ENCODE measurements around the gene SLC2A4. TPM values are rescaled to one million over a fixed set of nuclear protein-coding genes. Genes with fewer than 3 reads are reported as not detected.

Gene SLC2A4
- total RNA-seq, 1 donor from 2014 or later = 6.1 TPM

GRCh38 chr17:7313088-7313889 is 31.8 kb downstream of the SLC2A4 start:
- peaks cover 32% of the 10 kb centered on the region for H3K36me3 Mint-ChIP-seq (ENCODE audit: low read depth)
- peaks cover 57% of the 10 kb centered on the region for H3K4me1 Mint-ChIP-seq
- peak overlapping the region; percentile 86 for H3K27ac Mint-ChIP-seq (ENCODE audit: unreplicated experiment)
- DNase-seq (ENCODE audit: low read depth, low spot score) = no peak
- TF ChIP-seq CTCF (conservative IDR thresholded peaks at IDR 0.05) = peak; percentile 49
- peaks cover 13% of the 10 kb centered on the region for H3K27me3 Mint-ChIP-seq (ENCODE audit: low read depth)
- H3K9me3 Mint-ChIP-seq = no peaks in the 10 kb centered on the region
- peak overlapping the region; percentile 99 for H3K4me3 Mint-ChIP-seq

- H3K27ac Mint-ChIP-seq (ENCODE audit: unreplicated experiment) = peak overlapping the region; percentile 32
- H3K4me3 Mint-ChIP-seq = peak overlapping the region; percentile 99
- H3K9me3 Mint-ChIP-seq = no peaks in the 10 kb centered on the region
- no peak for TF ChIP-seq CTCF (conservative IDR thresholded peaks at IDR 0.05)
- DNase-seq (ENCODE audit: low read depth, low spot score) = no peak
- H3K36me3 Mint-ChIP-seq (ENCODE audit: low read depth) = peaks cover 29% of the 10 kb centered on the region
- peaks cover 9% of the 10 kb centered on the region for H3K27me3 Mint-ChIP-seq (ENCODE audit: low read depth)
- peaks cover 51% of the 10 kb centered on the region for H3K4me1 Mint-ChIP-seq
Observed at GRCh38 chr17:7313890-7314718, 32.6 kb downstream of the SLC2A4 start.

DNA sequence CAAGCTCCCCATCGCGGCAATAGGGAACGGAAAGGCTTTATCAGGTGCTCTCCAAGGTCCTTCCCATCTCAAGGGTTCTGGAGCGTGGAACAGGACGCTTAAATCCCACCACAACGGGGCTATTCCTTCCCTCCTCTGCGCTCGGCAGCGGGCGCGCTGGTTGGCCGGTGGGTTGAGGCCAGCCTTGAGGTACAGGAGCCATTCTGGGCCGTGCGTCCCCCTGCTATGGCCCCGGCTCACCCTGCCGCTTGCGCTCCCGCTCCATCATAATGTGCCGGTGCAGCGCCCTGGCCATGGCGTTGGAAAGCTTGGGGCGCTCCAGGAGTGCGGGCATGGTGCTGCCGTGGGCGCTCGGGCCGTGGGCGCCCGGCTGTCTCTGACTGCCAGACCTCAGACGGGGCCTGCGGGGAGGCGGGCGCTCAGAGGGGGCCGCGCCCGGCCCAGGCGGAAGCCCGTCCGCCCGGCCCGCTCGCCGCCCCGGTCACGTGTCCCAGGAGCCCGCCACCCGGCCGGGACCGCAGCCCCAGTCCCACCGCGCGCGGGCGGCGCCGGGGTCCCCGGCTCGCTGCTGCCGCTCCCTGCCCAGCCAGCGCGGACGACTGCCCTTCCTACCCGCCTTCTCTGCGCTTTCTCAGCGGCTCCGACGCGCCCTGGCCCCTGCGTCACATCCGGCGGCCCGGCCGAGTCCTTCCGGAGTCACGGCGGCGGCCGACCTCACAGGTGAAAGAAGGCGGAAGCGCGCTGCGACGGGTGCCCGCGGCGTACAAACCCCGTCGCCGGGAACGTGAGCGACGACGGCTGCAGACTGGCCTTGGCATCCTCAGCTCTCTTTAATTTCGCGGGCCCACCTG is 33.4 kb downstream of the SLC2A4 start, which contains the start of gene GPS2:
Gene GPS2, minus strand, starts transcription at position 642 of the 851 bp plus-strand sequence. Its CDS starts 308 bp downstream, at position 334.
- Mint-ChIP-seq H3K27ac (ENCODE audit: unreplicated experiment) (peak within 1 kb of the TSS; percentile 75), H3K4me1 (peaks cover 43% of the 10 kb centered on the region), H3K36me3 (ENCODE audit: low read depth) (peaks cover 23% of the 10 kb centered on the region), H3K9me3 (no peaks in the 10 kb centered on the region), H3K27me3 (ENCODE audit: low read depth) (peaks cover 9% of the 10 kb centered on the region), H3K4me3 (peak within 1 kb of the TSS; percentile 99)
- peak; percentile 86 for DNase-seq (ENCODE audit: low read depth, low spot score)
- no peak for TF ChIP-seq CTCF (conservative IDR thresholded peaks at IDR 0.05)

- no peaks in the 10 kb centered on the region for H3K9me3 Mint-ChIP-seq
- no peak for DNase-seq (ENCODE audit: low read depth, low spot score)
- peak overlapping the region; percentile 75 for H3K27ac Mint-ChIP-seq (ENCODE audit: unreplicated experiment)
- H3K27me3 Mint-ChIP-seq (ENCODE audit: low read depth) = peaks cover 9% of the 10 kb centered on the region
- H3K4me1 Mint-ChIP-seq = peaks cover 35% of the 10 kb centered on the region
- peak overlapping the region; percentile 92 for H3K4me3 Mint-ChIP-seq
- peaks cover 16% of the 10 kb centered on the region for H3K36me3 Mint-ChIP-seq (ENCODE audit: low read depth)
- no peak for TF ChIP-seq CTCF (conservative IDR thresholded peaks at IDR 0.05)
Observed at GRCh38 chr17:7315570-7316235, 34.2 kb downstream of the SLC2A4 start.

All from neural crest cell (in vitro differentiated cells).